ENCODE measurements around the gene CORO1C. TPM values are rescaled to one million over a fixed set of nuclear protein-coding genes. Genes with fewer than 3 reads are reported as not detected.

The CORO1C gene
- total RNA-seq, 1 donor: 261 TPM

DNA sequence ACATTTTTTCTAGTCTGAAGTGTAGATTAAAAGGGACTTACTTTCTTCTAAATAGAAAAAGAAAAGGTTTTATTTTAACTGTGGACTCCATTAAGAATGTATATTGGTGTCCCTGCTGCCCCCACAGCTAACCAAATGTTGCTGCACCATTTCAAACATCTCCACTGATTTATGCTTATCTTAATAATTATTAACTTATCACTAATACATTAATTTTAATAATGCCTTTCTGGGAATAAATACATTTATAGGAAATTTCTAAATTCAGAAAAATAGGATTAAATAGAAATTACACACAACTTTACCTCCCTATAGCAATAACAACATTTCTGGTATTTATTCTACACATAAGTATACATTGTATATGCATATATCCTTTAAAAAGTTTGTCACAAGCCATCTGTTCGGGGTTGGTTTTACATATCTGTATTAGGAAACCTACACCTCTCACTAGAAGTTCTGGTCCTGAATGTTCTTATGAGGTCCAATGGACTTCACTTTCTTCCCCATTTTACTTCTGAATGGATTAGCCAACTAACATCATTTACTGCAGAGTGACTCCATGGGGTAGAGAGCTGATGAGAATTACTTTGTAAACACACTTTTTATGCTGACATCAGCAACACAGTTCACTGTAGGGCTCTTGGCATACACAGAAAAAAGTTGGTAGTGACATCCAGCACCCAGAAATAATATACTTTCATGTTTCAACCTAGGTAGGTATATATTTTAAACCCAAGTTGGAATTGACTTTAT, 88.2 kb downstream of the CORO1C start:
- DNase-seq (ENCODE audit: insufficient read length, low spot score, missing footprints): no peak
- H3K36me3 ChIP-seq (ENCODE audit: insufficient read depth, low read length): peaks cover 39% of the 10 kb centered on the region
- no peak overlapping the region for H3K4me2 ChIP-seq (ENCODE audit: insufficient read depth, low read length)
- TF ChIP-seq, protein P1, sequence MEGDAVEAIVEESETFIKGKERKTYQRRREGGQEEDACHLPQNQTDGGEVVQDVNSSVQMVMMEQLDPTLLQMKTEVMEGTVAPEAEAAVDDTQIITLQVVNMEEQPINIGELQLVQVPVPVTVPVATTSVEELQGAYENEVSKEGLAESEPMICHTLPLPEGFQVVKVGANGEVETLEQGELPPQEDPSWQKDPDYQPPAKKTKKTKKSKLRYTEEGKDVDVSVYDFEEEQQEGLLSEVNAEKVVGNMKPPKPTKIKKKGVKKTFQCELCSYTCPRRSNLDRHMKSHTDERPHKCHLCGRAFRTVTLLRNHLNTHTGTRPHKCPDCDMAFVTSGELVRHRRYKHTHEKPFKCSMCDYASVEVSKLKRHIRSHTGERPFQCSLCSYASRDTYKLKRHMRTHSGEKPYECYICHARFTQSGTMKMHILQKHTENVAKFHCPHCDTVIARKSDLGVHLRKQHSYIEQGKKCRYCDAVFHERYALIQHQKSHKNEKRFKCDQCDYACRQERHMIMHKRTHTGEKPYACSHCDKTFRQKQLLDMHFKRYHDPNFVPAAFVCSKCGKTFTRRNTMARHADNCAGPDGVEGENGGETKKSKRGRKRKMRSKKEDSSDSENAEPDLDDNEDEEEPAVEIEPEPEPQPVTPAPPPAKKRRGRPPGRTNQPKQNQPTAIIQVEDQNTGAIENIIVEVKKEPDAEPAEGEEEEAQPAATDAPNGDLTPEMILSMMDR (IDR thresholded peaks at IDR 0.05; ENCODE audit: extremely low read depth, low read depth, low read length): no peak
- H3K79me2 ChIP-seq (ENCODE audit: insufficient read depth, low read length): peaks cover 25% of the 10 kb centered on the region
- H2AFZ ChIP-seq (ENCODE audit: low read length): no peak overlapping the region
- H3K9me3 ChIP-seq (ENCODE audit: low read depth, low read length): no peaks in the 10 kb centered on the region
- no peak overlapping the region for H3K4me3 ChIP-seq (ENCODE audit: insufficient read depth, low read length)
- H4K20me1 ChIP-seq (ENCODE audit: insufficient read depth, low read length): peaks cover 20% of the 10 kb centered on the region
- no peak overlapping the region for H3K27ac ChIP-seq (ENCODE audit: low read depth, low read length)
- peaks cover 30% of the 10 kb centered on the region for H3K4me1 ChIP-seq (ENCODE audit: insufficient read depth, low read length)
- H3K27me3 ChIP-seq (ENCODE audit: insufficient read depth, low read length): no peaks in the 10 kb centered on the region

DNA sequence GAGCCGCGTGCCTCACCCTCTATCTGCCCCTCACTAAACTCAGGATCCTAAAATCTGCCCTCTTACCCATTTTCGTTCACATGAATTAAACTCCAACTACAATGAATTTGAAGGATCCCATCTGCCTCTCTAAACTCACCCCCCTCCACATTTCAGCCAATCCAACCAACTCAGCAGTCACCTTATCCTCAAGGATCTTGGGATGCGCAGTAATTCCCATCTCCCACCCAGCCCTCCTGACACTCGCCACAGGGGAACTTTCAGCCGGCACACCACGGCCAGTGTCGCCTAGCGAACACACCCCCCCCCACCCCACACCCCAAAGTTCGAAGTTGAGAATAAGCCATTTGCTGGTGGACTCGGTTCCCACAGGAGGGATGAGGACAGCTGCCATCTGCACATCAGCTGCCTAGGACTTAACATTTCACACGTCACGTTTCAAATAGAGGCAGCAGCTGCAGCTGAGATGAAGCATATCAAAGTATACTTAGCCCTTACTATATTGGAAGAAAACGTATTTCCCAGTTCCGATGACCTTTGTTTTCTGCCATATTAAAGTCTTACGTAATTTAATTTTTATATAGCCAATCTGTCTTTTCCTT, 88.9 kb downstream of the CORO1C start:
- H3K4me3 ChIP-seq (ENCODE audit: insufficient read depth, low read length): no peak overlapping the region
- H2AFZ ChIP-seq (ENCODE audit: low read length): no peak overlapping the region
- DNase-seq (ENCODE audit: insufficient read length, low spot score, missing footprints): no peak
- H3K4me2 ChIP-seq (ENCODE audit: insufficient read depth, low read length): no peak overlapping the region
- peaks cover 20% of the 10 kb centered on the region for H4K20me1 ChIP-seq (ENCODE audit: insufficient read depth, low read length)
- H3K36me3 ChIP-seq (ENCODE audit: insufficient read depth, low read length): peaks cover 32% of the 10 kb centered on the region
- no peaks in the 10 kb centered on the region for H3K27me3 ChIP-seq (ENCODE audit: insufficient read depth, low read length)
- peaks cover 19% of the 10 kb centered on the region for H3K79me2 ChIP-seq (ENCODE audit: insufficient read depth, low read length)
- H3K9me3 ChIP-seq (ENCODE audit: low read depth, low read length): no peaks in the 10 kb centered on the region
- peaks cover 23% of the 10 kb centered on the region for H3K4me1 ChIP-seq (ENCODE audit: insufficient read depth, low read length)
- TF ChIP-seq, protein P1 (IDR thresholded peaks at IDR 0.05; ENCODE audit: extremely low read depth, low read depth, low read length): no peak
- H3K27ac ChIP-seq (ENCODE audit: low read depth, low read length): no peak overlapping the region

DNA sequence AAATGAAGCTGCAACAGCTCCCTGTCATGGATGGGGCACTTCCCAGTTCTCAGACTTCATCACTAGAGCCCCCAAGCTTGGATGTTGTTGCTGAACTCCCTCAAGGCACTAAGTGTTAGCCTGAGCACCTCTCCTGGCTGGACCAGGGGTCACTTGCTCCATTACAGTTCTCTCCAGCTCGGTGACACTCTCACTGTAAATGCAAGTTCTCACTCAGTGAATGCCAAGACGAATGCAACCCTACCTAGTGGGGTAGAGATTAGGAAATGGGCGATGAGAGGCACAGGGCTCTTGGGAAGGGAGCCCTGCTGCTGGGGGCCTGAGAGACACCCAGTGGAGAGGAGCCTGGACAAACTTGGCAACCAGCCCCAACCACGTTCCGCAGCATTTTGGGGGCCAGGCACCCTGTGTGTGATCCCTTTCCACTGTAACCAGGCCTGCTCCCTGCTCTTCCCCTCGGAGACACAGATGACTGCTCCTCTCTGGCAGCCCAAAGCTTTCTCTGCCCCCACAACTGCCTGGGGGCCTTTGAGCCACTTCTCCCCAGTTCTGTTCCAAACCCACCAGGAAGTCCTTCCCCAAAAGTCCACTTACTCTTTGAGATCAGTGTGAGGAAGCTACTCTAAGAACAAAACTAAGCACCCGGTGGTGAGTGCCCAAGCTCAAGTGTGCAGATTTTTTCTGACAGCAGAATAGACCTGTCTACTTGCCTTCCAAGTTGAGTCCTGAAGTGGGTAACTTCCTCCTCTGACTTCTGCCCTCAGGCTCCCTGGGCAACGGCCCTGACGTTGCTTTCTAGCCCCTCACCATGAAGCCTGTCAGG, 89.7 kb downstream of the CORO1C start:
- Histone ChIP-seq H3K27ac (ENCODE audit: low read depth, low read length) (no peak overlapping the region), H3K36me3 (ENCODE audit: insufficient read depth, low read length) (peaks cover 25% of the 10 kb centered on the region)
- DNase-seq (ENCODE audit: insufficient read length, low spot score, missing footprints): no peak

More for the DNA sequence above, 89.7 kb downstream of the CORO1C start:
- H4K20me1 ChIP-seq (ENCODE audit: insufficient read depth, low read length): peaks cover 20% of the 10 kb centered on the region
- TF ChIP-seq, protein P1 (IDR thresholded peaks at IDR 0.05; ENCODE audit: extremely low read depth, low read depth, low read length): no peak
- H2AFZ ChIP-seq (ENCODE audit: low read length): no peak overlapping the region
- peaks cover 19% of the 10 kb centered on the region for H3K4me1 ChIP-seq (ENCODE audit: insufficient read depth, low read length)
- no peaks in the 10 kb centered on the region for H3K9me3 ChIP-seq (ENCODE audit: low read depth, low read length)
- no peak overlapping the region for H3K4me2 ChIP-seq (ENCODE audit: insufficient read depth, low read length)
- peaks cover 17% of the 10 kb centered on the region for H3K79me2 ChIP-seq (ENCODE audit: insufficient read depth, low read length)
- H3K27me3 ChIP-seq (ENCODE audit: insufficient read depth, low read length): no peaks in the 10 kb centered on the region
- H3K4me3 ChIP-seq (ENCODE audit: insufficient read depth, low read length): no peak overlapping the region

All from osteoblast (primary cell).